H1 (cell line): ENCODE data around the gene PCNX1. TPM values are rescaled to one million over a fixed set of nuclear protein-coding genes. Genes with fewer than 3 reads are reported as not detected.

Experiments
- ATF2 ChIP-seq: IDR thresholded peaks from 2 replicates; pipeline ENCODE4 v1.6.1; 2012; ENCODE audit warnings: low read length, inconsistent platforms
- TCF12 ChIP-seq: IDR thresholded peaks from 2 replicates; pipeline ENCODE4 v1.6.1; 2011; ENCODE audit warnings: low read depth, mild to moderate bottlenecking, low read length
- polyA plus RNA-seq, 7 experiments: library from polyadenylated mRNA; depleted of rRNA in 3 of 7; stranded (reverse) in 5 of 7; unstranded in 2 of 7; fragments of >200 nt in 5 of 7; fragments of 200-250 nt in 2 of 7; gene quantifications; 1 replicate in 5 of 7; 2 replicates in 1 of 7; 4 replicates in 1 of 7; pipeline versions ENCODE4 v1.2.1 to v1.2.3, GENCODE V29; 2011 to 2013; ENCODE audit warnings: missing spikeins in 2 of 7, mixed read lengths in 2 of 7
- total RNA-seq: library from RNA; stranded (reverse); fragmentation: NEBNext Ultra II Directional; extraction: Animal tissue kit (Norgen Biotek cat#: 25700); gene quantifications from 2 replicates; pipeline ENCODE4 v1.2.1, GENCODE V29; 2021

Gene PCNX1
- total and polyA plus RNA-seq, 2 of the 8 experiments (the other 6 are each of a cell fraction or from before 2014, with no cell fraction given): 37.7 to 53.2 TPM

DNA sequence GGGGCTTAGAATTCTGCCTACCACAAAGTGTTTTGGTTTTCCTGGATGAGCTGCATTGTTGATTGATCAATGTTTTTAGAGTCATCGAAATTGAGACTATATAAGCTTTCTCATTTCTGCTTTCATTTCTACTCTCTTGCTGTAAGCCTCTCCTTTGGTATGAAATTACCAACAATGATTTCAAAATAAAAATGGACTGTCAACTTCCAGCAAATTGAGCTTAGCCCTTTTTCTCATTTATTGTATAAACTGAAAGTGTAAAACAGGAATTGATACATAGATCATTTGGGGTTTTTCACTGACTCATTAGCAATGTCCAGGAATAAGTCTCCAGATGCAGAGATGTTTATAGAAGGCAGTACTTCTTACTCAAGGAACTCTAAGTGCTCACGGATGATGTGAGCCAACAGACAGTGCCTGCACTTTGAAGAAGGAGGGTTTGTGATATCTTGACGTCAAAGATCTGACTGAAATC lies 20.0 kb upstream of the PCNX1 start (continued):
- TF ChIP-seq ATF2 (no peak), TCF12 (no peak)
